Right ventricle myocardium superior (tissue), 1 donor: ENCODE data around the gene SND1. TPM values are rescaled to one million over a fixed set of nuclear protein-coding genes. Genes with fewer than 3 reads are reported as not detected.
A peak's percentile ranks its signal among the peaks of the same experiment; 100 is the strongest.

ENCODE experiments used
- ATAC-seq: fragments of 200-7000 bp; cut with Tn5 transposase; one replicate; pipeline ENCODE4 v1.9.1; 2020; ENCODE audit warnings: mild to moderate bottlenecking; ENCODE audit not compliant: poor library complexity
- DNase-seq: peaks from one replicate; pipeline ENCODE4 v3.0.0-alpha.2; 2020
- intact Hi-C: fragments of 100-400 bp; cut with DNase I; formaldehyde crosslinking; loops from one replicate; pipeline ENCODE4 v1.11.2; 2022
- total RNA-seq: library from RNA; stranded (reverse); fragmentation: NEBNext Ultra II Directional; extraction: Animal tissue kit (Norgen Biotek cat#: 25700); gene quantifications from one replicate; pipeline ENCODE4 v1.2.1, GENCODE V29; 2021
- donor health status: DM: no; HTN: yes; CAD: no; lungs with severe emphysema.

Gene SND1
- total RNA-seq, 1 donor from 2014 or later, result 81.9 TPM

- no peak for ATAC-seq
- intact Hi-C loops, result no loop called here
- DNase-seq, result no peak
Observed at GRCh38 chr7:127677433-127678230, 25.6 kb downstream of the SND1 start.

GRCh38 chr7:127678337-127678736 lies 26.3 kb downstream of the SND1 start:
- no peak for DNase-seq
- intact Hi-C loops, result no loop called here
- ATAC-seq, result no peak

GRCh38 chr7:127678947-127679346 lies 27.0 kb downstream of the SND1 start:
- no peak for ATAC-seq
- intact Hi-C loops, result no loop called here

GRCh38 chr7:127680983-127681382 lies 29.0 kb downstream of the SND1 start:
- no peak for DNase-seq
- ATAC-seq, result no peak
- intact Hi-C loops, result no loop called here

More at GRCh38 chr7:127678947-127679346, 27.0 kb downstream of the SND1 start:
- no peak for DNase-seq

GRCh38 chr7:127682140-127682539 lies 30.1 kb downstream of the SND1 start:
- intact Hi-C loops, result no loop called here
- no peak for DNase-seq
- no peak for ATAC-seq

GRCh38 chr7:127683776-127684681 lies 32.0 kb downstream of the SND1 start:
- intact Hi-C loops, result no loop called here
- no peak for ATAC-seq

GRCh38 chr7:127689194-127689772 lies 37.3 kb downstream of the SND1 start:
- no peak for DNase-seq
- intact Hi-C loops, result no loop called here

More at GRCh38 chr7:127683776-127684681, 32.0 kb downstream of the SND1 start:
- DNase-seq, result no peak

GRCh38 chr7:127690337-127690736 lies 38.3 kb downstream of the SND1 start:
- intact Hi-C loops, result no loop called here
- no peak for DNase-seq
- no peak for ATAC-seq

More at GRCh38 chr7:127689194-127689772, 37.3 kb downstream of the SND1 start:
- no peak for ATAC-seq

- ATAC-seq (no peak), DNase-seq (no peak)
- intact Hi-C loops, result no loop called here
Observed at GRCh38 chr7:127690806-127691205, 38.8 kb downstream of the SND1 start.

GRCh38 chr7:127692200-127692599 lies 40.2 kb downstream of the SND1 start:
- intact Hi-C loops, result no loop called here
- DNase-seq, result no peak
- ATAC-seq, result no peak

- intact Hi-C loops, result no loop called here
- DNase-seq (no peak), ATAC-seq (no peak)
Observed at GRCh38 chr7:127699853-127700252, 47.9 kb downstream of the SND1 start.

- intact Hi-C loops, result no loop called here
- DNase-seq, result no peak
Observed at GRCh38 chr7:127702052-127702652, 50.2 kb downstream of the SND1 start.

GRCh38 chr7:127702938-127703337 lies 50.9 kb downstream of the SND1 start:
- DNase-seq, result no peak
- ATAC-seq, result no peak
- intact Hi-C loops, result no loop called here

More at GRCh38 chr7:127702052-127702652, 50.2 kb downstream of the SND1 start:
- ATAC-seq, result no peak

- intact Hi-C loops, result no loop called here
- ATAC-seq (peak; percentile 62), DNase-seq (no peak)
Observed at GRCh38 chr7:127704211-127704610, 52.2 kb downstream of the SND1 start.

GRCh38 chr7:127705461-127705959 lies 53.5 kb downstream of the SND1 start:
- intact Hi-C loops, result no loop called here
- ATAC-seq (no peak), DNase-seq (no peak)

GRCh38 chr7:127706766-127707165 lies 54.8 kb downstream of the SND1 start:
- ATAC-seq, result no peak
- intact Hi-C loops, result no loop called here

GRCh38 chr7:127708201-127708600 lies 56.2 kb downstream of the SND1 start:
- intact Hi-C loops, result loop anchor here (2.0 kb wide), 1 partner anchor 501 kb away; no protein-coding TSS in a partner anchor
- DNase-seq, result no peak
- ATAC-seq, result no peak

More at GRCh38 chr7:127706766-127707165, 54.8 kb downstream of the SND1 start:
- no peak for DNase-seq

- intact Hi-C loops, result loop anchor here (2.0 kb wide), 1 partner anchor 500 kb away; no protein-coding TSS in a partner anchor
- ATAC-seq (peak; percentile 92), DNase-seq (peak; percentile 47)
Observed at GRCh38 chr7:127708788-127709187, 56.8 kb downstream of the SND1 start.
